CD4-positive, CD25-positive, alpha-beta regulatory T cell (primary cell): Measurements from ENCODE around the gene KCNJ16. TPM values are rescaled to one million over a fixed set of nuclear protein-coding genes. Genes with fewer than 3 reads are reported as not detected.

Source experiments
- ATAC-seq, 2 donors: fragments of 150-1000 bp; cut with Tn5 transposase; one replicate each; pipeline ENCODE4 v1.10.0; 2021; ENCODE audit warnings: low read depth in 2 of 2, moderate number of reproducible peaks in 2 of 2, moderate library complexity in 1 of 2
- DNase-seq, 3 donors: peaks; one replicate each; pipeline versions ENCODE4 v3.0.0 to v3.0.0-alpha.2; 2012 to 2022; ENCODE audit warnings: mixed read lengths in 1 of 3
- H3K27ac ChIP-seq: one replicate; pipeline ENCODE4 v1.7.0; 2013; ENCODE audit warnings: mild to moderate bottlenecking, low read length; ENCODE audit not compliant: insufficient read depth, poor library complexity, severe bottlenecking
- H3K27me3 ChIP-seq: one replicate; pipeline ENCODE4 v1.7.0; 2013; ENCODE audit warnings: low read length; ENCODE audit not compliant: control insufficient read depth, insufficient read depth
- H3K36me3 ChIP-seq: one replicate; pipeline ENCODE4 v1.7.0; 2013; ENCODE audit warnings: mild to moderate bottlenecking, low read length, moderate library complexity; ENCODE audit not compliant: control insufficient read depth, insufficient read depth
- H3K4me1 ChIP-seq: 2 replicates; pipeline ENCODE4 v1.7.0; 2013; ENCODE audit warnings: mild to moderate bottlenecking, low read length; ENCODE audit not compliant: insufficient read depth, control insufficient read depth, poor library complexity, severe bottlenecking
- H3K4me3 ChIP-seq: one replicate; pipeline ENCODE4 v1.7.0; 2013; ENCODE audit warnings: low read depth, mild to moderate bottlenecking, low read length, moderate library complexity
- H3K9me3 ChIP-seq, 2 experiments: 1 replicate in 1 of 2; 2 replicates in 1 of 2; pipeline ENCODE4 v1.7.0; 2013; ENCODE audit warnings: low read length in 2 of 2, mild to moderate bottlenecking in 1 of 2, moderate library complexity in 1 of 2; ENCODE audit not compliant: control insufficient read depth in 2 of 2
- H3K27ac Mint-ChIP-seq, 3 donors: one replicate each; pipeline ENCODE4 v1.8.0; 2020 to 2022; ENCODE audit warnings: mild to moderate bottlenecking in 3 of 3, mixed read lengths in 3 of 3, moderate library complexity in 2 of 3
- H3K27me3 Mint-ChIP-seq: one replicate; pipeline ENCODE4 v1.8.0; 2022; ENCODE audit warnings: mild to moderate bottlenecking, mixed read lengths
- H3K36me3 Mint-ChIP-seq: one replicate; pipeline ENCODE4 v1.8.0; 2020; ENCODE audit warnings: mixed read lengths
- H3K4me1 Mint-ChIP-seq, 4 donors: one replicate each; pipeline ENCODE4 v1.8.0; 2020 to 2022; ENCODE audit warnings: mixed read lengths in 4 of 4, mild to moderate bottlenecking in 1 of 4
- H3K4me3 Mint-ChIP-seq, 4 donors: one replicate each; pipeline ENCODE4 v1.8.0; 2020 to 2022; ENCODE audit warnings: mild to moderate bottlenecking in 4 of 4, mixed read lengths in 4 of 4, moderate library complexity in 3 of 4
- H3K9me3 Mint-ChIP-seq, 7 donors: one replicate each; pipeline ENCODE4 v1.8.0; 2020 to 2022; ENCODE audit warnings: mixed read lengths in 7 of 7, mild to moderate bottlenecking in 3 of 7, moderate library complexity in 2 of 7
- polyA plus RNA-seq, 4 donors: library from polyadenylated mRNA; unstranded; fragments of 300-500 nt; fragmentation: Illumina TruSeq; gene quantifications; one replicate each; pipeline ENCODE4 v1.2.3, GENCODE V29; 2021
- total RNA-seq: library from RNA; stranded (reverse); gene quantifications from one replicate; pipeline ENCODE4 v1.2.3, GENCODE V29; 2022

The KCNJ16 gene
- total and polyA plus RNA-seq, 5 donors from 2014 or later = not detected

GRCh38 chr17:70053241-70054234 is 21.5 kb upstream of the KCNJ16 start:
- Histone ChIP-seq H3K4me1 (no peaks in the 10 kb centered on the region), H3K9me3 (no peaks in the 10 kb centered on the region), H3K4me3 (no peak overlapping the region), H3K27ac (no peak overlapping the region), H3K27me3 (no peaks in the 10 kb centered on the region), H3K36me3 (no peaks in the 10 kb centered on the region)
- Mint-ChIP-seq H3K27me3 (no peaks in the 10 kb centered on the region), H3K9me3 (peaks cover 0 to 6% (median 1%) of the 10 kb centered on the region in 7 donors), H3K36me3 (no peaks in the 10 kb centered on the region), H3K4me1 (no peaks in the 10 kb centered on the region), H3K4me3 (no peak overlapping the region), H3K27ac (no peak overlapping the region)
- DNase-seq (no peak), ATAC-seq (no peak)

- Histone ChIP-seq H3K4me3 (no peak overlapping the region), H3K9me3 (no peaks in the 10 kb centered on the region), H3K36me3 (no peaks in the 10 kb centered on the region), H3K4me1 (no peaks in the 10 kb centered on the region), H3K27ac (no peak overlapping the region), H3K27me3 (no peaks in the 10 kb centered on the region)
- H3K36me3 Mint-ChIP-seq = no peaks in the 10 kb centered on the region
- no peak for DNase-seq
- no peak overlapping the region for H3K27ac Mint-ChIP-seq
- no peaks in the 10 kb centered on the region for H3K27me3 Mint-ChIP-seq
- ATAC-seq = no peak
- peaks cover 0 to 6% (median 1%) of the 10 kb centered on the region in 7 donors for H3K9me3 Mint-ChIP-seq
- H3K4me3 Mint-ChIP-seq = no peak overlapping the region
- H3K4me1 Mint-ChIP-seq = no peaks in the 10 kb centered on the region
Measured at GRCh38 chr17:70055000-70055399, 20.0 kb upstream of the KCNJ16 start.

GRCh38 chr17:70059071-70059470 is 16.0 kb upstream of the KCNJ16 start:
- Mint-ChIP-seq H3K27me3 (no peaks in the 10 kb centered on the region), H3K36me3 (no peaks in the 10 kb centered on the region), H3K4me1 (no peaks in the 10 kb centered on the region), H3K9me3 (peaks cover 0 to 2% (median 0%) of the 10 kb centered on the region in 7 donors), H3K4me3 (no peak overlapping the region), H3K27ac (no peak overlapping the region)
- ATAC-seq (no peak), DNase-seq (no peak)
- no peaks in the 10 kb centered on the region for H3K36me3 ChIP-seq
- no peaks in the 10 kb centered on the region for H3K9me3 ChIP-seq
- H3K27ac ChIP-seq = no peak overlapping the region
- no peaks in the 10 kb centered on the region for H3K27me3 ChIP-seq
- no peaks in the 10 kb centered on the region for H3K4me1 ChIP-seq
- no peak overlapping the region for H3K4me3 ChIP-seq

GRCh38 chr17:70059649-70060048 is 15.4 kb upstream of the KCNJ16 start:
- Mint-ChIP-seq H3K4me3 (no peak overlapping the region), H3K9me3 (peaks cover 0 to 2% (median 0%) of the 10 kb centered on the region in 7 donors), H3K36me3 (no peaks in the 10 kb centered on the region), H3K4me1 (no peaks in the 10 kb centered on the region), H3K27ac (no peak overlapping the region), H3K27me3 (no peaks in the 10 kb centered on the region)
- no peak for ATAC-seq
- Histone ChIP-seq H3K4me1 (no peaks in the 10 kb centered on the region), H3K36me3 (no peaks in the 10 kb centered on the region), H3K27me3 (no peaks in the 10 kb centered on the region), H3K9me3 (no peaks in the 10 kb centered on the region), H3K27ac (no peak overlapping the region), H3K4me3 (no peak overlapping the region)
- DNase-seq = no peak

- no peaks in the 10 kb centered on the region for H3K4me1 ChIP-seq
- no peak overlapping the region for H3K4me3 Mint-ChIP-seq
- H3K27me3 Mint-ChIP-seq = no peaks in the 10 kb centered on the region
- no peak overlapping the region for H3K27ac Mint-ChIP-seq
- no peak overlapping the region for H3K27ac ChIP-seq
- H3K9me3 ChIP-seq = no peaks in the 10 kb centered on the region
- H3K36me3 ChIP-seq = no peaks in the 10 kb centered on the region
- no peaks in the 10 kb centered on the region for H3K27me3 ChIP-seq
- no peaks in the 10 kb centered on the region for H3K4me1 Mint-ChIP-seq
- peaks cover 0 to 2% (median 0%) of the 10 kb centered on the region in 7 donors for H3K9me3 Mint-ChIP-seq
- no peak overlapping the region for H3K4me3 ChIP-seq
- no peaks in the 10 kb centered on the region for H3K36me3 Mint-ChIP-seq
- DNase-seq (no peak), ATAC-seq (no peak)
Measured at GRCh38 chr17:70060415-70060814, 14.6 kb upstream of the KCNJ16 start.

GRCh38 chr17:70067134-70067533 is 7.9 kb upstream of the KCNJ16 start:
- no peaks in the 10 kb centered on the region for H3K36me3 Mint-ChIP-seq
- H3K36me3 ChIP-seq = no peaks in the 10 kb centered on the region

GRCh38 chr17:70070305-70071027 is 4.6 kb upstream of the KCNJ16 start:
- no peaks in the 10 kb centered on the region for H3K36me3 ChIP-seq
- ATAC-seq = no peak
- Mint-ChIP-seq H3K27me3 (no peaks in the 10 kb centered on the region), H3K9me3 (peaks cover 0 to 5% (median 0%) of the 10 kb centered on the region in 7 donors), H3K27ac (no peak overlapping the region), H3K4me3 (no peak overlapping the region), H3K4me1 (no peaks in the 10 kb centered on the region), H3K36me3 (no peaks in the 10 kb centered on the region)
- H3K27me3 ChIP-seq = no peaks in the 10 kb centered on the region
- no peak for DNase-seq
- H3K9me3 ChIP-seq = no peaks in the 10 kb centered on the region
- no peaks in the 10 kb centered on the region for H3K4me1 ChIP-seq
- H3K27ac ChIP-seq = no peak overlapping the region
- H3K4me3 ChIP-seq = no peak overlapping the region

More at GRCh38 chr17:70067134-70067533, 7.9 kb upstream of the KCNJ16 start:
- H3K27ac Mint-ChIP-seq = no peak overlapping the region
- ATAC-seq (no peak), DNase-seq (no peak)
- H3K4me1 Mint-ChIP-seq = no peaks in the 10 kb centered on the region
- H3K4me1 ChIP-seq = no peaks in the 10 kb centered on the region
- H3K27me3 Mint-ChIP-seq = no peaks in the 10 kb centered on the region
- no peak overlapping the region for H3K4me3 ChIP-seq
- H3K27ac ChIP-seq = no peak overlapping the region
- H3K27me3 ChIP-seq = no peaks in the 10 kb centered on the region
- peaks cover 0 to 5% (median 0%) of the 10 kb centered on the region in 7 donors for H3K9me3 Mint-ChIP-seq
- no peak overlapping the region for H3K4me3 Mint-ChIP-seq
- no peaks in the 10 kb centered on the region for H3K9me3 ChIP-seq
